ENCODE results near the gene WIPI1. TPM values are rescaled to one million over a fixed set of nuclear protein-coding genes. Genes with fewer than 3 reads are reported as not detected.

Gene WIPI1
- polyA plus RNA-seq, 2 of the 4 experiments (the other 2 are of a cell fraction), result 9.5 to 19.7 TPM

GRCh38 chr17:68443972-68444464 is 13.3 kb downstream of the WIPI1 start (continued):
- TF ChIP-seq, protein P1, sequence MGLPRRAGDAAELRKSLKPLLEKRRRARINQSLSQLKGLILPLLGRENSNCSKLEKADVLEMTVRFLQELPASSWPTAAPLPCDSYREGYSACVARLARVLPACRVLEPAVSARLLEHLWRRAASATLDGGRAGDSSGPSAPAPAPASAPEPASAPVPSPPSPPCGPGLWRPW (IDR thresholded peaks at IDR 0.05), result no peak

- Histone ChIP-seq H3K4me2 (no peak overlapping the region), H3K9me3 (no peaks in the 10 kb centered on the region), H3K4me1 (0 out of 3 replicates have a peak, but pooled peaks cover under 1% of the 10 kb centered on the region), H3K4me3 (no peak overlapping the region), H3K27ac (no peak overlapping the region)
- WGBS (ENCODE audit: missing lambda C conversion rate), result 86% methylated on average over 14 of the region's 14 CpGs
- CTCF ChIA-PET, result interaction anchor here (0.9 to 9.7 kb wide), 9 partner anchors 10 to 319 kb away, joined by 3 to 115 read pairs (median 5); partner anchors contain the start of gene WIPI1
- FAIRE-seq (no peak), ATAC-seq (no peak), DNase-seq (ENCODE audit: low read depth in 1 of 2, low spot score in 1 of 2) (no peak)
- POLR2A ChIA-PET, result no interaction called here
- TF ChIP-seq ZC3H11A (IDR thresholded peaks at IDR 0.05) (no peak), FOSL2 (IDR thresholded peaks at IDR 0.05) (no peak), FOSL2 (CRISPR knock-in tag; IDR thresholded peaks at IDR 0.05) (no peak), CEBPB (IDR thresholded peaks at IDR 0.05) (no peak), ZSCAN20 (CRISPR knock-in tag; IDR thresholded peaks at IDR 0.05) (no peak), SREBF2 (IDR thresholded peaks at IDR 0.05) (no peak), TP53 (CRISPR knock-in tag; IDR thresholded peaks at IDR 0.05) (no peak), RAD21 (conservative IDR thresholded peaks at IDR 0.05 in 1 of 2, IDR thresholded peaks at IDR 0.05 in 1 of 2) (no peak), ZNF302 (CRISPR knock-in tag; IDR thresholded peaks at IDR 0.05) (no peak), RFX5 (IDR thresholded peaks at IDR 0.05) (no peak), NPAS2 (CRISPR knock-in tag; IDR thresholded peaks at IDR 0.05; ENCODE audit: borderline replicate concordance) (no peak)
- TF ChIP-seq, protein P2, sequence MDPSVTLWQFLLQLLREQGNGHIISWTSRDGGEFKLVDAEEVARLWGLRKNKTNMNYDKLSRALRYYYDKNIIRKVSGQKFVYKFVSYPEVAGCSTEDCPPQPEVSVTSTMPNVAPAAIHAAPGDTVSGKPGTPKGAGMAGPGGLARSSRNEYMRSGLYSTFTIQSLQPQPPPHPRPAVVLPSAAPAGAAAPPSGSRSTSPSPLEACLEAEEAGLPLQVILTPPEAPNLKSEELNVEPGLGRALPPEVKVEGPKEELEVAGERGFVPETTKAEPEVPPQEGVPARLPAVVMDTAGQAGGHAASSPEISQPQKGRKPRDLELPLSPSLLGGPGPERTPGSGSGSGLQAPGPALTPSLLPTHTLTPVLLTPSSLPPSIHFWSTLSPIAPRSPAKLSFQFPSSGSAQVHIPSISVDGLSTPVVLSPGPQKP (IDR thresholded peaks at IDR 0.05; ENCODE audit: low read depth, low read length), result no peak
Measured at GRCh38 chr17:68441070-68441770, 16.1 kb downstream of the WIPI1 start.

DNA sequence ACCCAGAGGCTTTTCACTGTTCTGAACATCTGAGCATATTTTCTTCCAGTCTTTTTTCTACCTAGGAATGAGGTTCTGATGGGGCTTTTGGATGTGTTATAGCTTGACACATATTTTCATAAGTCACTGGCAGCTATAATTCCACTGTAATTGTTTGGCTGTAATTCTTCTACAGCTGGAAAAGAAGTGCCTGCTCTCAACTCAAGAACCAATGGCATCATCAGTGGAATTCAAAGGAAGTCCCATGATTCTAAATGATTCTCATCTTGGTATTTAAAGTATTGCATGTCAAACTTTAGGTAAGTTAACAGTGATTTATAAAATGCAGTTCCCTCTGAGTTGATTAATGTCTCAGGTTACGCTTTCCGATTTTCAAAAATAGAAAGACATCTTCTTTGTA is 16.8 kb downstream of the WIPI1 start:
- no peak overlapping the region for H3K4me2 ChIP-seq

More for the DNA sequence above, 16.8 kb downstream of the WIPI1 start:
- WGBS (ENCODE audit: missing lambda C conversion rate), result 98% methylated on average over 2 of the region's 2 CpGs
- FAIRE-seq (no peak), DNase-seq (ENCODE audit: low read depth in 1 of 2, low spot score in 1 of 2) (no peak), ATAC-seq (no peak)
- Histone ChIP-seq H3K4me3 (no peak overlapping the region), H3K9me3 (no peaks in the 10 kb centered on the region), H3K27ac (no peak overlapping the region), H3K4me1 (0 out of 3 replicates have a peak, but pooled peaks cover 3% of the 10 kb centered on the region)
- ChIA-PET POLR2A (no interaction called here), CTCF (interaction anchor here (0.9 to 9.7 kb wide), 7 partner anchors 9 to 320 kb away, joined by 3 to 115 read pairs (median 3); partner anchors contain the start of gene WIPI1)
- no peak for TF ChIP-seq MAX (IDR thresholded peaks at IDR 0.05)
- no peak for TF ChIP-seq KDM1A (IDR thresholded peaks at IDR 0.05; ENCODE audit: low read depth)
- TF ChIP-seq EP300 (IDR thresholded peaks at IDR 0.05), result no peak
- no peak for TF ChIP-seq JUNB (IDR thresholded peaks at IDR 0.05)
- TF ChIP-seq GATA3 (IDR thresholded peaks at IDR 0.05; ENCODE audit: borderline replicate concordance), result no peak
- TF ChIP-seq ZSCAN20 (CRISPR knock-in tag; IDR thresholded peaks at IDR 0.05), result no peak
- TF ChIP-seq HOXB5 (CRISPR knock-in tag; IDR thresholded peaks at IDR 0.05), result no peak
- TF ChIP-seq, protein P3, sequence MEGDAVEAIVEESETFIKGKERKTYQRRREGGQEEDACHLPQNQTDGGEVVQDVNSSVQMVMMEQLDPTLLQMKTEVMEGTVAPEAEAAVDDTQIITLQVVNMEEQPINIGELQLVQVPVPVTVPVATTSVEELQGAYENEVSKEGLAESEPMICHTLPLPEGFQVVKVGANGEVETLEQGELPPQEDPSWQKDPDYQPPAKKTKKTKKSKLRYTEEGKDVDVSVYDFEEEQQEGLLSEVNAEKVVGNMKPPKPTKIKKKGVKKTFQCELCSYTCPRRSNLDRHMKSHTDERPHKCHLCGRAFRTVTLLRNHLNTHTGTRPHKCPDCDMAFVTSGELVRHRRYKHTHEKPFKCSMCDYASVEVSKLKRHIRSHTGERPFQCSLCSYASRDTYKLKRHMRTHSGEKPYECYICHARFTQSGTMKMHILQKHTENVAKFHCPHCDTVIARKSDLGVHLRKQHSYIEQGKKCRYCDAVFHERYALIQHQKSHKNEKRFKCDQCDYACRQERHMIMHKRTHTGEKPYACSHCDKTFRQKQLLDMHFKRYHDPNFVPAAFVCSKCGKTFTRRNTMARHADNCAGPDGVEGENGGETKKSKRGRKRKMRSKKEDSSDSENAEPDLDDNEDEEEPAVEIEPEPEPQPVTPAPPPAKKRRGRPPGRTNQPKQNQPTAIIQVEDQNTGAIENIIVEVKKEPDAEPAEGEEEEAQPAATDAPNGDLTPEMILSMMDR (IDR thresholded peaks at IDR 0.05), result no peak
